RWPE1 (cell line): Measurements from ENCODE around the gene SLC7A14.
A peak's percentile ranks its signal among the peaks of the same experiment; 100 is the strongest.

Source experiments
- CTCF ChIA-PET: fragments of 350-600 bp; sonication (Branson Sonifier 250); formaldehyde crosslinking; extraction: SDS; loops from one replicate; lab custom pipeline; 2021; lab: Yijun Ruan, JAX
- POLR2A ChIA-PET: fragments of 400-600 bp; formaldehyde crosslinking; extraction: SDS; loops from one replicate; lab custom pipeline; 2020; ENCODE audit warnings: antibody characterized with exemption; ENCODE audit not compliant: low non-redundant PET; lab: Yijun Ruan, JAX
- DNase-seq: peaks from one replicate; pipeline ENCODE4 v3.0.0; 2012; ENCODE audit warnings: low spot score
- H3K27ac ChIP-seq: fragments of 450-650 bp; 2 replicates; pipeline ENCODE4 v1.5.1; 2017
- TF ChIP-seq, protein P1 (sequence below): fragments of 450-650 bp; conservative IDR thresholded peaks from 2 replicates; pipeline ENCODE4 v1.5.1; 2017; ENCODE audit warnings: low read depth, mild to moderate bottlenecking

The SLC7A14 gene

GRCh38 chr3:170524073-170524472, 61.8 kb downstream of the SLC7A14 start:
- no peak for DNase-seq
- CTCF ChIA-PET, result interaction anchor here (0.8 kb wide), 1 partner anchor 12 kb away, joined by 3 read pairs; no protein-coding TSS in a partner anchor
- H3K27ac ChIP-seq, result no peak overlapping the region

DNA sequence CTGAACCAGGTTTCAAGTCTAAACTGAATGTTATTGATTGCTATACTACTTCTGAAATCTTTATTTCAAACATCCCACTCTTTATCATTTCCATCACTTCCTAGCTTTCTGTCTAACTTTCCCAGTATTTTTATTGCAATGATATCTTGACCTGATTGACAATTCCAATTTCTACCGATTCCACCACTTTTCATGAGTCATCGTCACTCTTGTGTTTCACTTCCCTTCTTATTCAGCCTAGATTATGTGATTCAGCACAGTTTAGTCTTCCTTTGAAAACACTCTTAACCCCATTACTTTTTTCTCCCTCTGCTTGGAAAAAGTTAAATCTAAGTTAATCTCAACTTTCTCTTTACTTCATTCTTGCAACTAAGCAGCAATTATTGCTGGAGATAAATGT, 62.6 kb downstream of the SLC7A14 start:
- peak; percentile 15 for DNase-seq
- ChIA-PET POLR2A (no interaction called here), CTCF (no interaction called here)
- TF ChIP-seq, protein P1, sequence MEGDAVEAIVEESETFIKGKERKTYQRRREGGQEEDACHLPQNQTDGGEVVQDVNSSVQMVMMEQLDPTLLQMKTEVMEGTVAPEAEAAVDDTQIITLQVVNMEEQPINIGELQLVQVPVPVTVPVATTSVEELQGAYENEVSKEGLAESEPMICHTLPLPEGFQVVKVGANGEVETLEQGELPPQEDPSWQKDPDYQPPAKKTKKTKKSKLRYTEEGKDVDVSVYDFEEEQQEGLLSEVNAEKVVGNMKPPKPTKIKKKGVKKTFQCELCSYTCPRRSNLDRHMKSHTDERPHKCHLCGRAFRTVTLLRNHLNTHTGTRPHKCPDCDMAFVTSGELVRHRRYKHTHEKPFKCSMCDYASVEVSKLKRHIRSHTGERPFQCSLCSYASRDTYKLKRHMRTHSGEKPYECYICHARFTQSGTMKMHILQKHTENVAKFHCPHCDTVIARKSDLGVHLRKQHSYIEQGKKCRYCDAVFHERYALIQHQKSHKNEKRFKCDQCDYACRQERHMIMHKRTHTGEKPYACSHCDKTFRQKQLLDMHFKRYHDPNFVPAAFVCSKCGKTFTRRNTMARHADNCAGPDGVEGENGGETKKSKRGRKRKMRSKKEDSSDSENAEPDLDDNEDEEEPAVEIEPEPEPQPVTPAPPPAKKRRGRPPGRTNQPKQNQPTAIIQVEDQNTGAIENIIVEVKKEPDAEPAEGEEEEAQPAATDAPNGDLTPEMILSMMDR, result no peak
- no peak overlapping the region for H3K27ac ChIP-seq

More at GRCh38 chr3:170524073-170524472, 61.8 kb downstream of the SLC7A14 start:
- POLR2A ChIA-PET, result no interaction called here
- TF ChIP-seq, protein P1, result no peak

- DNase-seq, result no peak
- CTCF ChIA-PET, result no interaction called here
Observed at GRCh38 chr3:170522201-170522600, 63.7 kb downstream of the SLC7A14 start.

GRCh38 chr3:170520996-170521395, 64.9 kb downstream of the SLC7A14 start:
- DNase-seq, result no peak
- TF ChIP-seq, protein P1, result no peak
- CTCF ChIA-PET, result no interaction called here
- POLR2A ChIA-PET, result no interaction called here
- no peak overlapping the region for H3K27ac ChIP-seq

More at GRCh38 chr3:170522201-170522600, 63.7 kb downstream of the SLC7A14 start:
- no peak overlapping the region for H3K27ac ChIP-seq
- POLR2A ChIA-PET, result no interaction called here
- TF ChIP-seq, protein P1, result no peak

- no peak overlapping the region for H3K27ac ChIP-seq
- no peak for DNase-seq
- TF ChIP-seq, protein P1, result no peak
- ChIA-PET CTCF (interaction anchor here (0.6 to 1.5 kb wide), 3 partner anchors 17 to 80 kb away, joined by 3 read pairs; no protein-coding TSS in a partner anchor), POLR2A (no interaction called here)
Observed at GRCh38 chr3:170517242-170517945, 68.5 kb downstream of the SLC7A14 start.

GRCh38 chr3:170513642-170514041, 72.2 kb downstream of the SLC7A14 start:
- POLR2A ChIA-PET, result no interaction called here
- no peak for DNase-seq
- no peak overlapping the region for H3K27ac ChIP-seq
- CTCF ChIA-PET, result no interaction called here
- TF ChIP-seq, protein P1, result no peak
